ENCODE measurements around the gene TPP1.

Gene TPP1

GRCh38 chr11:6646918-6647679 lies 27.9 kb upstream of the TPP1 start:
- peak; percentile 29 for DNase-seq

- DNase-seq, result no peak
These were observed 27.3 kb upstream of the TPP1 start for GRCh38 chr11:6646576-6646917.

- DNase-seq, result no peak
These were observed 26.8 kb upstream of the TPP1 start for GRCh38 chr11:6646071-6646470.

- DNase-seq, result no peak
These were observed 23.7 kb upstream of the TPP1 start for GRCh38 chr11:6642957-6643356.

- DNase-seq, result no peak
These were observed 21.9 kb upstream of the TPP1 start for GRCh38 chr11:6640985-6641701.

- DNase-seq, result no peak
These were observed 21.1 kb upstream of the TPP1 start for GRCh38 chr11:6640036-6640984.

GRCh38 chr11:6638429-6638828 lies 19.2 kb upstream of the TPP1 start:
- no peak for DNase-seq

GRCh38 chr11:6637871-6638270 lies 18.6 kb upstream of the TPP1 start:
- DNase-seq, result no peak

GRCh38 chr11:6636480-6636879 lies 17.3 kb upstream of the TPP1 start:
- DNase-seq, result no peak

- no peak for DNase-seq
These were observed 16.1 kb upstream of the TPP1 start for GRCh38 chr11:6635082-6635932.

GRCh38 chr11:6634534-6634933 lies 15.3 kb upstream of the TPP1 start:
- DNase-seq, result no peak

GRCh38 chr11:6633422-6634408 lies 14.5 kb upstream of the TPP1 start:
- DNase-seq, result no peak

GRCh38 chr11:6632116-6633073 lies 13.2 kb upstream of the TPP1 start:
- DNase-seq, result no peak

- DNase-seq, result no peak
These were observed 12.2 kb upstream of the TPP1 start for GRCh38 chr11:6631361-6631890.

GRCh38 chr11:6630632-6631291 lies 11.5 kb upstream of the TPP1 start:
- no peak for DNase-seq

- no peak for DNase-seq
These were observed 10.8 kb upstream of the TPP1 start for GRCh38 chr11:6629892-6630631.

GRCh38 chr11:6629573-6629891 lies 10.3 kb upstream of the TPP1 start:
- no peak for DNase-seq

GRCh38 chr11:6628526-6628925 lies 9.3 kb upstream of the TPP1 start:
- DNase-seq, result no peak
